RWPE2 (cell line): ENCODE data around the gene DDC.

Experiments
- ATAC-seq: fragments of 200-7000 bp; cut with Tn5 transposase; 3 replicates; pipeline ENCODE4 v1.9.1; 2021; ENCODE audit warnings: low read depth
- DNase-seq: peaks from one replicate; pipeline ENCODE4 v3.0.0-alpha.2; 2020; ENCODE audit warnings: low spot score
- H3K27ac ChIP-seq: fragments of 450-650 bp; 2 replicates; pipeline ENCODE4 v1.5.1; 2017; ENCODE audit warnings: mild to moderate bottlenecking; ENCODE audit not compliant: poor library complexity, severe bottlenecking
- H3K27me3 ChIP-seq: fragments of 250-450 bp; sonication (Bioruptor Pico); 2 replicates; pipeline ENCODE4 v1.5.1; 2021; ENCODE audit warnings: mild to moderate bottlenecking, moderate library complexity; ENCODE audit not compliant: insufficient read depth, poor library complexity, severe bottlenecking
- H3K36me3 ChIP-seq: fragments of 250-450 bp; sonication (Bioruptor Pico); 2 replicates; pipeline ENCODE4 v1.5.1; 2020; ENCODE audit warnings: low read depth, mild to moderate bottlenecking, moderate library complexity
- H3K4me1 ChIP-seq: fragments of 250-450 bp; sonication (Bioruptor Pico); 2 replicates; pipeline ENCODE4 v1.5.1; 2021; ENCODE audit warnings: mild to moderate bottlenecking, moderate library complexity; ENCODE audit not compliant: insufficient read depth, poor library complexity, severe bottlenecking
- H3K4me3 ChIP-seq: fragments of 250-450 bp; sonication (Bioruptor Pico); 2 replicates; pipeline ENCODE4 v1.5.1; 2021; ENCODE audit warnings: mild to moderate bottlenecking, moderate library complexity; ENCODE audit not compliant: severe bottlenecking
- H3K9me3 ChIP-seq: fragments of 250-450 bp; sonication (Bioruptor Pico); 2 replicates; pipeline ENCODE4 v1.5.1; 2021; ENCODE audit warnings: mild to moderate bottlenecking, moderate library complexity; ENCODE audit not compliant: severe bottlenecking
- TF ChIP-seq, protein P1 (sequence below): fragments of 450-650 bp; IDR thresholded peaks from one replicate; pipeline ENCODE4 v1.5.1; 2017; ENCODE audit warnings: mild to moderate bottlenecking, moderate library complexity; ENCODE audit not compliant: poor library complexity, severe bottlenecking

Gene DDC

DNA sequence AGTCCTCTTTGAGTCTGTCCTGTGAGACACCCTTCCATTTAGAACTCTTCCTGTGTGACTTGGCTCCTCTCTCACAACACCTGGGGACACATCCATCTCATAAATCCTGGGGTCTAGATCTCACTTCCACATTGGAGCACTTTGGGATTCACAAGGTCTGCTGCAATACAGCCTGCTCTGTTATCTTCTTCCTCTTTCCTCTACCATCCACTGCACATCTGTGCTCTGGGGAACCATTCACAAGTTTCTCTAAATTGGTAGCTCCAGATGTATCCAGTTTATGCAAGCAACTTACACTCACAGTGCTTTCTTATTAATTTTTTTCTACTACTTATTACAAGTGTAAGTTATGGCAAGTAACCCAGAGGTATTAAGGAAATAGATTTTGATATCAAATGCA is 109.5 kb downstream of the DDC start:
- H3K4me3 ChIP-seq = no peak overlapping the region
- no peaks in the 10 kb centered on the region for H3K27me3 ChIP-seq
- TF ChIP-seq, protein P1, sequence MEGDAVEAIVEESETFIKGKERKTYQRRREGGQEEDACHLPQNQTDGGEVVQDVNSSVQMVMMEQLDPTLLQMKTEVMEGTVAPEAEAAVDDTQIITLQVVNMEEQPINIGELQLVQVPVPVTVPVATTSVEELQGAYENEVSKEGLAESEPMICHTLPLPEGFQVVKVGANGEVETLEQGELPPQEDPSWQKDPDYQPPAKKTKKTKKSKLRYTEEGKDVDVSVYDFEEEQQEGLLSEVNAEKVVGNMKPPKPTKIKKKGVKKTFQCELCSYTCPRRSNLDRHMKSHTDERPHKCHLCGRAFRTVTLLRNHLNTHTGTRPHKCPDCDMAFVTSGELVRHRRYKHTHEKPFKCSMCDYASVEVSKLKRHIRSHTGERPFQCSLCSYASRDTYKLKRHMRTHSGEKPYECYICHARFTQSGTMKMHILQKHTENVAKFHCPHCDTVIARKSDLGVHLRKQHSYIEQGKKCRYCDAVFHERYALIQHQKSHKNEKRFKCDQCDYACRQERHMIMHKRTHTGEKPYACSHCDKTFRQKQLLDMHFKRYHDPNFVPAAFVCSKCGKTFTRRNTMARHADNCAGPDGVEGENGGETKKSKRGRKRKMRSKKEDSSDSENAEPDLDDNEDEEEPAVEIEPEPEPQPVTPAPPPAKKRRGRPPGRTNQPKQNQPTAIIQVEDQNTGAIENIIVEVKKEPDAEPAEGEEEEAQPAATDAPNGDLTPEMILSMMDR = no peak
- DNase-seq (no peak), ATAC-seq (no peak)
- no peaks in the 10 kb centered on the region for H3K4me1 ChIP-seq
- H3K9me3 ChIP-seq = no peaks in the 10 kb centered on the region
- no peaks in the 10 kb centered on the region for H3K36me3 ChIP-seq
- no peak overlapping the region for H3K27ac ChIP-seq

GRCh38 chr7:50454968-50455367 is 110.2 kb downstream of the DDC start:
- Histone ChIP-seq H3K27ac (no peak overlapping the region), H3K4me3 (no peak overlapping the region), H3K27me3 (no peaks in the 10 kb centered on the region), H3K4me1 (no peaks in the 10 kb centered on the region), H3K9me3 (no peaks in the 10 kb centered on the region), H3K36me3 (no peaks in the 10 kb centered on the region)
- no peak for ATAC-seq
- TF ChIP-seq, protein P1 = no peak
- DNase-seq = no peak

DNA sequence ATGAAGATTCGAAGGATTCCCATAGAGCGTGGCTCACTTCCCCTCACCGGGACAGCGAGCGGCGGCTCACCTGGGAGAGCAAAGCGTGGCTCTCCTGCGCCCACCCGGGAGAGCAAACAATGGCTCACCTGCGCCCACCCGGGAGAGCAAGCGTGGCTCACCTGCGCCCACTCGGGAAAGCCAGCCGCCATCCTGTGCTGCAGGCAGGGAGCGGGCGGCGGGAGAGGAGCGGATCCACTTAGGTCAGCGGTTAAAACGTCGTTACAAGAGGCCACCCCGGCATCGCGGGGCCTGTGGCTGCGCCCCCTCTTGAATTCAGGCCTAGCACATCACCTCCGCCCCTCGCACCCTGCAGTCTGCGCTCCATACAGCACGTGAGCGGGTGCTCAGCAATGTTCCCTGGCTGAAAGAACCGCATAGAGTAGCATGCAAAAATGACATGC is 114.6 kb downstream of the DDC start:
- Histone ChIP-seq H3K27ac (peak overlapping the region; percentile 46), H3K36me3 (peaks cover 31% of the 10 kb centered on the region), H3K27me3 (no peaks in the 10 kb centered on the region), H3K4me1 (peaks cover 23% of the 10 kb centered on the region), H3K4me3 (peak overlapping the region; percentile 88), H3K9me3 (no peaks in the 10 kb centered on the region)
- DNase-seq (no peak), ATAC-seq (no peak)
- TF ChIP-seq, protein P1 = no peak

- TF ChIP-seq, protein P1 = no peak
- H3K27me3 ChIP-seq = no peaks in the 10 kb centered on the region
- H3K9me3 ChIP-seq = no peaks in the 10 kb centered on the region
- peak within 1 kb of the TSS; percentile 88 for H3K4me3 ChIP-seq
- peak within 1 kb of the TSS; percentile 46 for H3K27ac ChIP-seq
- H3K36me3 ChIP-seq = peaks cover 36% of the 10 kb centered on the region
- peak; percentile 82 for ATAC-seq
- H3K4me1 ChIP-seq = peaks cover 23% of the 10 kb centered on the region
- DNase-seq = no peak
Measured at GRCh38 chr7:50449881-50450589, 115.2 kb downstream of the DDC start, which contains the start of gene FIGNL1. FIGNL1 (minus strand) TSS chr7:50450350; CDS start chr7:50447287, 3,063 bp downstream.

- H3K9me3 ChIP-seq = no peaks in the 10 kb centered on the region
- TF ChIP-seq, protein P1 = no peak
- peaks cover 23% of the 10 kb centered on the region for H3K4me1 ChIP-seq
- peak overlapping the region; percentile 46 for H3K27ac ChIP-seq
- no peak; the same call in 2 of the 3 replicates for ATAC-seq
- H3K36me3 ChIP-seq = peaks cover 42% of the 10 kb centered on the region
- no peak for DNase-seq
- peak overlapping the region; percentile 88 for H3K4me3 ChIP-seq
- no peaks in the 10 kb centered on the region for H3K27me3 ChIP-seq
Measured at GRCh38 chr7:50449501-50449880, 115.7 kb downstream of the DDC start.
